K562 (cell line): ENCODE measurements around the gene GPT2. TPM values are rescaled to one million over a fixed set of nuclear protein-coding genes. Genes with fewer than 3 reads are reported as not detected.

Experiments
- ATF1 ChIP-seq, 2 experiments: fragments of 450-650 bp in 1 of 2; IDR thresholded peaks; 2 replicates each; pipeline ENCODE4 v1.6.1; 2016; ENCODE audit warnings: missing compliant biosample characterization in 1 of 2, missing genetic modification characterization in 1 of 2
- ATF7 ChIP-seq: fragments of 450-650 bp; IDR thresholded peaks from 2 replicates; pipeline ENCODE4 v1.7.1; 2014; ENCODE audit warnings: mild to moderate bottlenecking, moderate library complexity
- CBX1 ChIP-seq: sonication (generic); IDR thresholded peaks from 2 replicates; pipeline ENCODE4 v1.6.1; 2016; ENCODE audit warnings: antibody characterized with exemption, low read depth, mild to moderate bottlenecking
- CBX8 ChIP-seq: fragments of 200-600 bp; sonication (generic); IDR thresholded peaks from 2 replicates; pipeline ENCODE4 v1.6.1; 2012; ENCODE audit warnings: borderline replicate concordance, mixed run types, low read depth, mild to moderate bottlenecking, moderate library complexity, mixed read lengths, low read length, control low read depth, inconsistent platforms; ENCODE audit not compliant: poor library complexity, severe bottlenecking; ENCODE audit errors: extremely low read depth
- CEBPB ChIP-seq: fragments of 450-650 bp; IDR thresholded peaks from 2 replicates; pipeline ENCODE4 v1.6.1; 2016; ENCODE audit warnings: missing genetic modification characterization, missing compliant biosample characterization
- EGR1 ChIP-seq: fragments of 450-650 bp; conservative IDR thresholded peaks from 2 replicates; pipeline ENCODE4 v1.6.1; 2017; ENCODE audit warnings: mild to moderate bottlenecking
- ETV1 ChIP-seq: fragments of 450-650 bp; conservative IDR thresholded peaks from 2 replicates; pipeline ENCODE4 v1.6.1; 2016; ENCODE audit warnings: missing genetic modification characterization, control low read depth, low read depth, missing compliant biosample characterization
- HCFC1 ChIP-seq: IDR thresholded peaks from 2 replicates; pipeline ENCODE4 v1.6.1; 2012; ENCODE audit warnings: low read depth, low read length, improper control_type of control experiment
- HMGN3 ChIP-seq: IDR thresholded peaks from 2 replicates; pipeline ENCODE4 v1.6.1; 2011; ENCODE audit warnings: borderline replicate concordance, low read depth, mild to moderate bottlenecking, mixed read lengths, low read length; ENCODE audit not compliant: insufficient read length; ENCODE audit errors: extremely low read depth
- LCOR ChIP-seq: sonication (generic); formaldehyde crosslinking; IDR thresholded peaks from 2 replicates; pipeline ENCODE4 v1.8.0; 2022; ENCODE audit warnings: mild to moderate bottlenecking, missing genetic modification reagents
- MTF1 ChIP-seq: fragments of 250-450 bp; sonication (Bioruptor Pico); IDR thresholded peaks from 2 replicates; pipeline ENCODE4 v1.9.0; 2021; ENCODE audit warnings: moderate library complexity, mild to moderate bottlenecking, inconsistent platforms, borderline replicate concordance
- NR2C1 ChIP-seq, 2 experiments: fragments of 450-650 bp; IDR thresholded peaks; 2 replicates each; pipeline ENCODE4 v1.6.1; 2017; ENCODE audit warnings: mild to moderate bottlenecking in 2 of 2, antibody characterized with exemption in 1 of 2, inconsistent platforms in 1 of 2, missing compliant biosample characterization in 1 of 2, missing genetic modification characterization in 1 of 2
- PCBP1 ChIP-seq: fragments of 200-400 bp; formaldehyde crosslinking; IDR thresholded peaks from 2 replicates; pipeline ENCODE4 v1.6.1; 2018; ENCODE audit warnings: mild to moderate bottlenecking, low read depth, low read length; ENCODE audit not compliant: poor library complexity, severe bottlenecking
- PHB2 ChIP-seq: fragments of 450-650 bp; IDR thresholded peaks from 2 replicates; pipeline ENCODE4 v1.6.1; 2017; ENCODE audit warnings: low read depth
- RB1 ChIP-seq: fragments of 450-650 bp; IDR thresholded peaks from 2 replicates; pipeline ENCODE4 v1.6.1; 2017; ENCODE audit warnings: low read depth, mild to moderate bottlenecking
- RBBP5 ChIP-seq: fragments of 200-600 bp; sonication (generic); IDR thresholded peaks from 2 replicates; pipeline ENCODE4 v1.6.1; 2012; ENCODE audit warnings: borderline replicate concordance, mild to moderate bottlenecking, low read length, control low read depth, inconsistent platforms; ENCODE audit not compliant: insufficient read depth, poor library complexity, severe bottlenecking
- RBM22 ChIP-seq: fragments of 200-400 bp; formaldehyde crosslinking; IDR thresholded peaks from 2 replicates; pipeline ENCODE4 v1.6.1; 2018; ENCODE audit warnings: low read length, low read depth; ENCODE audit not compliant: poor library complexity, severe bottlenecking
- SAP30 ChIP-seq: fragments of 200-600 bp; sonication (generic); IDR thresholded peaks from 2 replicates; pipeline ENCODE4 v1.6.1; 2012; ENCODE audit warnings: borderline replicate concordance, low read depth, mild to moderate bottlenecking, moderate library complexity, low read length, control low read depth, inconsistent platforms; ENCODE audit not compliant: insufficient read depth, poor library complexity, severe bottlenecking
- SMAD4 ChIP-seq: fragments of 250-450 bp; sonication (Bioruptor Pico); conservative IDR thresholded peaks from 2 replicates; pipeline ENCODE4 v1.8.0; 2021; ENCODE audit warnings: inconsistent platforms, mild to moderate bottlenecking, moderate library complexity
- U2AF2 ChIP-seq: fragments of 200-400 bp; formaldehyde crosslinking; optimal IDR thresholded peaks from 2 replicates; pipeline ENCODE3; 2017; ENCODE audit warnings: low read depth, mild to moderate bottlenecking, low read length
- ZBTB17 ChIP-seq: fragments of 450-650 bp; formaldehyde crosslinking; IDR thresholded peaks from 2 replicates; pipeline ENCODE4 v1.4.0; 2020; ENCODE audit warnings: mild to moderate bottlenecking
- ZNF197 ChIP-seq: fragments of 200-800 bp; sonication (Bioruptor generic); IDR thresholded peaks from 2 replicates; pipeline ENCODE4 v1.6.1; 2016; ENCODE audit warnings: low read depth, missing genetic modification characterization, missing compliant biosample characterization
- ZNF79 ChIP-seq: fragments of 250-450 bp; sonication (Bioruptor Pico); IDR thresholded peaks from 2 replicates; pipeline ENCODE4 v1.4.0; 2020; ENCODE audit warnings: low read depth, mild to moderate bottlenecking, moderate library complexity
- polyA plus RNA-seq, 8 experiments: library from polyadenylated mRNA; depleted of rRNA in 4 of 8; stranded (reverse) in 5 of 8; unstranded in 3 of 8; fragments of >200 nt; fragmentation: Nextera tagmentation in 2 of 8; fragmentation: Illumina TruSeq in 1 of 8; extraction: Ambion mirVana in 2 of 8; extraction: Trizol in 1 of 8; gene quantifications; 2 replicates each; pipeline versions ENCODE4 v1.2.1 to v1.2.3, GENCODE V29; 2011 to 2014; ENCODE audit warnings: inconsistent platforms in 1 of 8, missing spikeins in 1 of 8
- total RNA-seq, 7 experiments: library from RNA; depleted of rRNA in 6 of 7; stranded (reverse); fragments of >200 nt in 6 of 7; fragmentation: Illumina TruSeq in 2 of 7; extraction: Trizol in 2 of 7; gene quantifications; 2 replicates each; pipeline versions ENCODE4 v1.2.1 to v1.2.3, GENCODE V29; 2011 to 2021; ENCODE audit warnings: low replicate concordance in 1 of 7
- TF ChIP-seq, protein P1 (sequence below): fragments of 450-650 bp; conservative IDR thresholded peaks from 2 replicates; pipeline ENCODE4 v1.6.1; 2016; ENCODE audit warnings: missing genetic modification characterization, low read depth, mild to moderate bottlenecking, control low read depth, missing compliant biosample characterization

The GPT2 gene
- total and polyA plus RNA-seq, 9 of the 15 experiments (the other 6 are each of a cell fraction or from before 2014, with no cell fraction given): 0.79 to 14.4 (median 5.8) TPM

DNA sequence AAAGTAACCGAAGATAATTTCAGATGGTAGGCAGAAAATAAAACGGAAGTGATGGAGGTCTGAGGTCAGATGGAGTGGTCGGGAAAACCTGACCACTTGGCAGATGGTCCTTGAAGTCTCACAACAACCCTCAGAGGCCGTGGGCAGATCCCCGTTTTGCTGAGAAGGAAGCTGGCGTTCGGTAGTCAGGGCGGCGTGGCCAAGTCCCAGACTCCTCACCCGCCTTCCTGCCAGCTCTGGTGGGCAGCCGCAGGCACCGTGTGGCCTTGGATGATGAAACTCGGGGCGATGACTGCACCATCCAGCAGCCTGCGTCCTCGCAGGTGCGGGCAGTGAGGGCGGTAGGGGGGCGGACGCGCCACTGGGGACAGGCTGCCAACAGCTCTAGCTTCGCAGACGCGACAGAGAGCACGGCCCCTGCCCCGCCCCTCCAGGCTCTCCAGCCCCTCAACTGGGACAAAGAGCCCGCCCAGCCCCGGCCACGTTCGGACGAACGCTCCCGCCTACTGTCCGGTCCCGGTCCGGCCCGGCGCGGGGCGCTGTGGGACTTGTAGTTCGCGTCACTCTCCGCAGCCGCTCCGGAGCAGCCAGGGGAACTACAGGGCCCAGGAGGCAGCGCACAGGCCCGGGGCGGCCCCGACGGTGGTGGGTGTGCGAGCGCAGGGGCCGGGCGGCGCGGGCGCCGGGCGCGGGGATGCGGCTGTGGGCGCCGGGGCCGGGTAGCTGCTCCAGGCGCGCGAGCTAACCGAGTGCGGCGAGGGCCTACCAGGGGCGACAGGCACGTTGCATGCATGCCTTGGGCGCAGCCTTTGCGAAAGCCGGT, at the start of gene GPT2 (continued):
- TF ChIP-seq SMAD4 (peak; percentile 60; the same call in 1 of the 2 replicates), ZNF197 (peak; percentile 78), LCOR (CRISPR knock-in tag) (peak; percentile 38; the same call in 1 of the 2 replicates), RB1 (peak; percentile 87), PHB2 (no peak), PCBP1 (no peak), CBX8 (no peak), EGR1 (peak; percentile 50), U2AF2 (no peak), NR2C1 (IDR thresholded peaks at IDR 0.05) (no peak), NR2C1 (tag; IDR thresholded peaks at IDR 0.05) (peak; percentile 47; the same call in 1 of the 2 replicates), HCFC1 (peak; percentile 98), RBM22 (peak; percentile 8), ZBTB17 (peak; percentile 20; the same call in 1 of the 2 replicates), CEBPB (tag) (peak; percentile 56; the same call in 1 of the 2 replicates), MTF1 (CRISPR knock-in tag) (no peak), HMGN3 (peak; percentile 57), RBBP5 (peak; percentile 71), ETV1 (tag) (0 out of 2 replicates have a peak, but pooled peaks have one; percentile 25), ATF7 (peak; percentile 88), ZNF79 (no peak), CBX1 (peak; percentile 44; the same call in 1 of the 2 replicates), SAP30 (peak; percentile 67), ATF1 (CRISPR knock-in tag; IDR thresholded peaks at IDR 0.05) (no peak), ATF1 (tag; IDR thresholded peaks at IDR 0.05) (peak; percentile 79)
- TF ChIP-seq, protein P1, sequence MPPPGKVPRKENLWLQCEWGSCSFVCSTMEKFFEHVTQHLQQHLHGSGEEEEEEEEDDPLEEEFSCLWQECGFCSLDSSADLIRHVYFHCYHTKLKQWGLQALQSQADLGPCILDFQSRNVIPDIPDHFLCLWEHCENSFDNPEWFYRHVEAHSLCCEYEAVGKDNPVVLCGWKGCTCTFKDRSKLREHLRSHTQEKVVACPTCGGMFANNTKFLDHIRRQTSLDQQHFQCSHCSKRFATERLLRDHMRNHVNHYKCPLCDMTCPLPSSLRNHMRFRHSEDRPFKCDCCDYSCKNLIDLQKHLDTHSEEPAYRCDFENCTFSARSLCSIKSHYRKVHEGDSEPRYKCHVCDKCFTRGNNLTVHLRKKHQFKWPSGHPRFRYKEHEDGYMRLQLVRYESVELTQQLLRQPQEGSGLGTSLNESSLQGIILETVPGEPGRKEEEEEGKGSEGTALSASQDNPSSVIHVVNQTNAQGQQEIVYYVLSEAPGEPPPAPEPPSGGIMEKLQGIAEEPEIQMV (tag): peak; percentile 74; the same call in 1 of the 2 replicates
